Heart right ventricle (tissue), 16 donors: ENCODE results near the gene MYO3B. TPM values are rescaled to one million over a fixed set of nuclear protein-coding genes. Genes with fewer than 3 reads are reported as not detected.

Source experiments
- ATAC-seq, 8 donors: fragments of 200-7000 bp; cut with Tn5 transposase; one replicate each; pipeline ENCODE4 v1.9.1; 2020; ENCODE audit warnings: mild to moderate bottlenecking in 8 of 8, moderate library complexity in 8 of 8, moderate number of reproducible peaks in 1 of 8
- DNase-seq, 2 donors: peaks; one replicate each; pipeline ENCODE4 v3.0.0-alpha.2; 2020
- H3K27ac ChIP-seq, 10 donors: fragments of 200-600 bp; sonication (generic) in 2 of 10; one replicate each; pipeline versions ENCODE4 v1.5.0 to v1.8.0; 2020 to 2022; ENCODE audit warnings: mild to moderate bottlenecking in 3 of 10
- H3K27me3 ChIP-seq, 7 donors: fragments of 200-600 bp; one replicate each; pipeline ENCODE4 v1.8.0; 2021 to 2022; ENCODE audit warnings: mild to moderate bottlenecking in 2 of 7
- H3K36me3 ChIP-seq, 9 donors: fragments of 200-600 bp; sonication (generic) in 1 of 9; one replicate each; pipeline versions ENCODE4 v1.5.0 to v1.8.0; 2020 to 2022; ENCODE audit warnings: mild to moderate bottlenecking in 2 of 9
- H3K4me1 ChIP-seq, 9 donors: fragments of 200-600 bp; sonication (generic) in 1 of 9; one replicate each; pipeline versions ENCODE4 v1.5.0 to v1.8.0; 2020 to 2022; ENCODE audit warnings: mild to moderate bottlenecking in 4 of 9
- H3K4me3 ChIP-seq, 10 donors: fragments of 200-600 bp; sonication (generic) in 2 of 10; one replicate each; pipeline versions ENCODE4 v1.5.0 to v1.8.0; 2020 to 2022; ENCODE audit warnings: mild to moderate bottlenecking in 7 of 10, moderate library complexity in 2 of 10
- H3K9me3 ChIP-seq, 11 donors: fragments of 200-600 bp in 10 of 11; sonication (generic) in 2 of 11; one replicate each; pipeline versions ENCODE4 v1.5.0 to v1.8.0; 2013 to 2022; ENCODE audit warnings: mild to moderate bottlenecking in 2 of 11, control low read depth in 1 of 11, moderate library complexity in 1 of 11
- WGBS, 2 donors: extraction: QIAGEN DNeasy Blood & Tissue Kit; methylation state at CpG; one replicate each; pipeline ENCODE4 v1.1.7; 2013; ENCODE audit warnings: inconsistent platforms in 1 of 2; 5-methylcytosine and 5-hydroxymethylcytosine counted together
- intact Hi-C, 10 donors: fragments of 100-400 bp; cut with DNase I; formaldehyde crosslinking; loops; one replicate each; pipeline versions ENCODE4 v1.11.1 to v1.14.2; 2022
- polyA plus RNA-seq, 2 donors: library from polyadenylated mRNA; stranded (reverse); fragments of 200-250 nt; gene quantifications; one replicate each; pipeline ENCODE4 v1.2.3, GENCODE V29; 2013
- total RNA-seq, 10 donors: library from RNA; stranded (reverse); fragmentation: NEBNext Ultra II Directional in 3 of 10; extraction: Animal tissue kit (Norgen Biotek cat#: 25700) in 3 of 10; gene quantifications; one replicate each; pipeline versions ENCODE4 v1.2.1 to v1.2.4, GENCODE V29; 2021 to 2023
- TF ChIP-seq, protein P1 (sequence below), 9 donors: fragments of 200-600 bp; sonication (generic) in 2 of 9; IDR thresholded peaks; one replicate each; pipeline versions ENCODE4 v1.5.0 to v1.8.0; 2021 to 2022; ENCODE audit warnings: antibody characterized with exemption in 9 of 9, mild to moderate bottlenecking in 5 of 9, moderate library complexity in 1 of 9
- donor health status: Arrhythmogenic right ventricular cardiomyopathy.
- donor health status: ischemic (EF 13 %, LVEDD 7.1; RV severe dilation, severe dysfunction).
- donor health status: healthy with polysubstance abuse.
- donor health status: DM: no; HTN: yes; CAD: no.
- donor health status: DM: no; HTN: no; CAD: no.
- donor health status: ischemic (EF 25% LVEDD 6.9; RV normal size, moderate dysfunction).
- donor health status: ischemic (EF 25% LVEDD 5.7; RV mildly dilated, moderate dysfunction).
- donor health status: healthy.
- donor health status: DM: yes; HTN: yes; CAD: no.
- donor health status: Ischemic cardiomyopathy.
- donor health status: ischemic (EF 35%, LVEDD 5.7; RV mildly dilated, moderate dysfunction).
- donor health status: nonischemic (EF 11% LVEDD 7.7; RV severe dilation, severe dysfunction).
- donor health status: DM: yes; HTN: yes; CAD: no.
- donor health status: PGD.
- donor health status: ischemic (EF 29% LVEDD 5.4; RV normal size, mild dysfunction).
- donor health status: nonischemic (EF 23%, LVEDD 6.1; RV moderate dilation, normal function).

Gene MYO3B
- total and polyA plus RNA-seq, 12 donors: 0.05 to 0.21 (median 0.09) TPM; not detected in 8

DNA sequence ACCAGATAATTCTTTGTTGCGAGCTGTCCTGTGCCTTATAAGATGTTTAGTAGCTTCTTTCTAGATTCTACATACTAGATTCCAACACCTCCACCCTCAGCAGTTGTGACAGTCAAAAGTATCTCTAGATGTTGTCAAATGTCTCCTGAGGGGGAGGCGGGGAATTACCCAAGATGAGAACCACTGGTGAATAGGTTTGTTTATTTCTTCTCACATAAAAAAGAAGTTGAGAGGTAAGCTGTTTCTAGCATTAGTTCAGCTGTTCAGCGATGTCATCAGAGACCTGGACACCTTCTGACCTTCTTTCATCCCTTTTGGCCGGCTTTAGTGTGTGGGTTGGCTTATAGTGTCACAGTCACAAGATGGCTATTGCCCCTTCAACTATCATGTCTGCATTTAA lies 299.7 kb downstream of the MYO3B start:
- TF ChIP-seq, protein P1, sequence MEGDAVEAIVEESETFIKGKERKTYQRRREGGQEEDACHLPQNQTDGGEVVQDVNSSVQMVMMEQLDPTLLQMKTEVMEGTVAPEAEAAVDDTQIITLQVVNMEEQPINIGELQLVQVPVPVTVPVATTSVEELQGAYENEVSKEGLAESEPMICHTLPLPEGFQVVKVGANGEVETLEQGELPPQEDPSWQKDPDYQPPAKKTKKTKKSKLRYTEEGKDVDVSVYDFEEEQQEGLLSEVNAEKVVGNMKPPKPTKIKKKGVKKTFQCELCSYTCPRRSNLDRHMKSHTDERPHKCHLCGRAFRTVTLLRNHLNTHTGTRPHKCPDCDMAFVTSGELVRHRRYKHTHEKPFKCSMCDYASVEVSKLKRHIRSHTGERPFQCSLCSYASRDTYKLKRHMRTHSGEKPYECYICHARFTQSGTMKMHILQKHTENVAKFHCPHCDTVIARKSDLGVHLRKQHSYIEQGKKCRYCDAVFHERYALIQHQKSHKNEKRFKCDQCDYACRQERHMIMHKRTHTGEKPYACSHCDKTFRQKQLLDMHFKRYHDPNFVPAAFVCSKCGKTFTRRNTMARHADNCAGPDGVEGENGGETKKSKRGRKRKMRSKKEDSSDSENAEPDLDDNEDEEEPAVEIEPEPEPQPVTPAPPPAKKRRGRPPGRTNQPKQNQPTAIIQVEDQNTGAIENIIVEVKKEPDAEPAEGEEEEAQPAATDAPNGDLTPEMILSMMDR (IDR thresholded peaks at IDR 0.05): no peak
- no peak overlapping the region for H3K27ac ChIP-seq
- ATAC-seq (no peak), DNase-seq (no peak)
- WGBS, 2 donors: 71 to 72% methylated on average over 4 of the region's 4 CpGs
- intact Hi-C loops: no loop called here
- H3K27me3 ChIP-seq: no peaks in the 10 kb centered on the region
- no peak overlapping the region for H3K4me3 ChIP-seq
- H3K4me1 ChIP-seq: no peaks in the 10 kb centered on the region
- H3K9me3 ChIP-seq: no peaks in the 10 kb centered on the region
- no peaks in the 10 kb centered on the region for H3K36me3 ChIP-seq

DNA sequence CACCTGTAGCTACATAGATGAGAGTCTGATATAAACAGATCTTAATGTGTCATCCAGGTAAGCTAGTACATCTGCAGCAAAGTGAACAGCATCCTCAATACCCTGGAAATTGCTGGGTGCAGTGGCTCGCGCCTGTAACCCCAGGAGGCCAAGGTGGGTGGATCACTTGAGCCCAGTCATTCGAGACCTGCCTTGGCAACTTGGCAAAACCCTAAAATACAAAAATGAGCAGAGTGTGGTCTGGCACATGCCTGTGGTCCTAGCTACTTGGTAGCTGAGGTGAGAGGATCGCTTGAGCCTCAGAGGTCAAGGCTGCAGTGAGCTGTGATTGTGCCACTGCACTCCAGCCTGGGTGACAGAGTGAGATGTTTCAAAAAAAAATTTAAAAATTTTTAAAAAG lies 303.3 kb downstream of the MYO3B start:
- ATAC-seq: no peak

DNA sequence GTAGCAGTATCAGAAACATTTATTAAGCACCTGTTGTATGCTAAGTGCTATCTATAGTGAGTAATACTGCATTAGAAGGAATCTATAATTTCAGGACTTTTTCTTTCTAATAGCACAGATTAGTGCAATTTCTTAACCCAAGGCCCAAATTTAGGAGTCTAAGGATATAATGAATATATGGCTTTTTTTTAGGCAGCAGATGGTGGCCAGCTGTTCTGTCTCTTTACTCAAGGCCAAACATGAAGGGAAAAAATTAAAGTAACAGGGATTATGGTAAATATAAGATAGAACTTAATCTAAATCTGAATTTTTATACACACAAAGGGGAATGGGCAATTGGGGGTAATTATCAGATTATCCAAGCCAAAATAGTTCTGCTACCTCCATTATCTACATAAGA lies 306.6 kb downstream of the MYO3B start:
- ATAC-seq: no peak
- no peaks in the 10 kb centered on the region for H3K4me1 ChIP-seq
- intact Hi-C loops: loop anchor here in 1 of 10 donors (10.0 kb wide), 1 partner anchor 230 kb away; the partner anchor contains the start of gene SP5

More for the DNA sequence above, 303.3 kb downstream of the MYO3B start:
- intact Hi-C loops: loop anchor here in 1 of 10 donors (10.0 kb wide), 1 partner anchor 234 kb away; the partner anchor contains the start of gene SP5
- TF ChIP-seq, protein P1 (IDR thresholded peaks at IDR 0.05): no peak
- Histone ChIP-seq H3K27ac (no peak overlapping the region), H3K27me3 (no peaks in the 10 kb centered on the region), H3K4me3 (no peak overlapping the region), H3K36me3 (no peaks in the 10 kb centered on the region), H3K4me1 (no peaks in the 10 kb centered on the region), H3K9me3 (no peaks in the 10 kb centered on the region)
- WGBS, 2 donors: 94 to 96% methylated on average over 4 of the region's 4 CpGs
- DNase-seq: no peak

DNA sequence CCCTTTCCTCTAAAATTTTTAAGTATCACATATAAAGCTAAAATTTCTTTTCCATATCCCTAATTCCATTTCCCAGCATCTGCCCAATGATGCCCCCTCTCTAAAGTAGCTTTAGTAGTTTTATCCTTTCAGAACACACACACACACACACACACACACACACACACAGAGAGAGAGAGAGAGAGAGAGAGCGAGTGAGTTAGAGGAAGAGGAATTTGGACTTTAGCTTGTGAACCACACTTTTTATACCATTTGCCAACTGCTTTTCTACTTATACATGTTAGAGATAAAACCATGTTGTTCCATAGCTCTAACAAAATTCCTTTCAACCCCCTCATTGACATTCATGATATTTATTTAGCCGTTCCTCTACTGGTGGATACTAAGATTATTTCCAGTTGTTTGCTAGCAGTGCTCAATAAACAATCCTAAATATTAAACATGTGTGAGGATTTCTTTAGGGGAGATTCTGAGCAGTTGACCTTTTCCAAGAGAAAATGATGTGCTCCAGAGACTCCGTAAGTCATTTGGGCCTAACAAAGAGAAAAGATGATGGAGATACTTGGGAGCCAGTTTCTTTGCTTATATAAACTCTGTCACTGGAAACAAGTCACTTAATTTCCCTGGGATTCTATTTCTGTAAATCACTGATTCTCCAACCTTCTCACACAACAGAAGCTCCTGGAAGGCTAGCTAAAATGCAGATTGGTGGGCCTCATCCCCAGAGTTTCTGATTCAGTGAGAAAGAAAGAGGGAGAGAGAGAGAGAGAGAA lies 307.5 kb downstream of the MYO3B start:
- no peaks in the 10 kb centered on the region for H3K9me3 ChIP-seq
- H3K4me3 ChIP-seq: no peak overlapping the region
- no peaks in the 10 kb centered on the region for H3K4me1 ChIP-seq
- ATAC-seq (no peak), DNase-seq (no peak)
- WGBS, 2 donors: 62 to 65% methylated on average over 3 of the region's 3 CpGs
- no peaks in the 10 kb centered on the region for H3K36me3 ChIP-seq
- intact Hi-C loops: loop anchor here (1.0 to 10.0 kb wide), 5 partner anchors 229 to 329 kb away; partner anchors contain the start of gene SP5 (in 1 of the 10)
- no peaks in the 10 kb centered on the region for H3K27me3 ChIP-seq
- H3K27ac ChIP-seq: no peak overlapping the region
- TF ChIP-seq, protein P1 (IDR thresholded peaks at IDR 0.05): no peak

More for the DNA sequence above, 306.6 kb downstream of the MYO3B start:
- Histone ChIP-seq H3K4me3 (no peak overlapping the region), H3K27ac (no peak overlapping the region), H3K27me3 (no peaks in the 10 kb centered on the region), H3K36me3 (no peaks in the 10 kb centered on the region), H3K9me3 (no peaks in the 10 kb centered on the region)
- TF ChIP-seq, protein P1 (IDR thresholded peaks at IDR 0.05): no peak
- DNase-seq: no peak
